AML-193 (cell line): ENCODE measurements around the gene ARID1B.
"Not testable (repeated sequence)": the region's sequence is repeated elsewhere in the genome, so short reads cannot be mapped to it uniquely, and the experiment has no call there.

Experiments
- DNase-seq, 2 experiments: peaks; one replicate each; lab custom pipeline; 2025; lab: John Stamatoyannopoulos, UW

Gene ARID1B

DNA sequence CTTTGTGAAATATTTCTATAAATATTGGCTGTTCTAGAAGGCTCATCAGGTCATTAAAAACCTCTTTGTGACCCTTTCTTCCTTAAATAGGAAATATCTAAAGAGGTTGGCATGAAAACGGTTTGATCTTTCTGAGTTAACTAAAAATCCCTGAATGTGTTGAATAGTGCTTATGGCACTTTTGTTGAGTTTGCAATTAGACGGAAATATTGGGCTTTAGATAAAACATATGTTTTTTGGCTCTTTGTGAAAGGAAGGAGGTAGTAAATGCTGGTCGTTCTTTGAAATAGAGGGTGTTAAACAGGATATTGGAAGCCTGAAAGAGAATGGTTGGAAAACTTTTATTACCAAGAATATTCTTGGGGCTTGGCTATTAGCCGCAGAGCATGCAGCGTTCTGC is 163.0 kb downstream of the ARID1B start:
- DNase-seq, result no peak

DNA sequence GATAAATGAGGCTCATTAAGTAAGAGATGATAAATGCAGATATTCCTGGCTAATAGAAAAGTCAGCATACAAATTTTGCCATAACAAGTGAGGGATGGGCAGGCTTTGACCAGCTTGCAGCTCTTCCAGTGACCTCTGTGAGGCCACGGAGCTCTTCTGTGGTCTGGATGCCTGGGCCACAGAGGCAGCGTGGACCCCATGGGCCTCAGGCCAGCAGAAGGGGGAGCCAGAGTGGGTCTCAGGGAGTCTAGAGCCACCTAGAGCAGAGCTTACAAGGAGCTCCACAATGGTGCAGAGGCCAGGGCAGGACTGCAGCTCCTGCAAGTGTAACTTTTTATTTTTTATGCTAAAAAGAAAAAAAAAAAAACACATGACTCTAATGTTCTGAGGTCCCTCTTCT is 165.1 kb downstream of the ARID1B start:
- no peak for DNase-seq

DNA sequence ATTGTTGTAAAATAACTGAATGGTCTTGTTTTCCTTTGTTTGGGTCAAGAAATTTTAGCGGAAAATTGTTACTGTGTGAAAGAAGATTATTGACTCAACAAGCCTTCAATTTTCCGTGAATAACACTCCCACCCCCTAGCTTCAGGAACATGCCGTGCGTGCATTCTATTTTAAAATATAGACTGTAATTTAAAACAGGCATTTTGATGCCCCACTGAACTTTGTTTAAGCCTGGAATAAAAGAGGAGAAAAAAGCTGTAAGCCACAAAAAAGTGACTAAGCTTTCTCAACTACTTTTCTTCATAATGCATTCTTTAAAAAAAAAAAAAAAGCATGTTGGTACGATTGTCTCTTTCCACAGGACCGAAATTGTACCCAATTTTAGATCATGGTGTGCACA is 166.0 kb downstream of the ARID1B start:
- DNase-seq, result no peak

DNA sequence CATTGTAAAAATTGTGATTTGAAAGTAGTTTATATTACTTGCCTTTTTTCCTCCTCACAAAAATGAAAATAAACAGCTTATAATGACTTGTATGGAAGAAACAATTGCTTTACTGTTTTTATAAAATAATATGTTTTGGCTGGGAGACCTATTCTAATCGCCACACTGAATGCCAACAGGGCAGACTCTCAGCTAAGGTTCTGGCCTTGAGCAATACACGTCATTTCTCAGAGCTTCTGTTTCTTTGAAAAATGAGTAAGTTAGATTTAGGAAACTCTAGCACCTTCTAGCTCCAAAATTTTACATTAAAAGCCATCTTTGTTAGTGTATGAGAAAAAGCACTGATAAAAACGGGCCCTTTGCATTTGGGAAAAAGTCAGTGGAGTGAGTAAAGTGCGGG is 166.6 kb downstream of the ARID1B start:
- DNase-seq, result no peak

DNA sequence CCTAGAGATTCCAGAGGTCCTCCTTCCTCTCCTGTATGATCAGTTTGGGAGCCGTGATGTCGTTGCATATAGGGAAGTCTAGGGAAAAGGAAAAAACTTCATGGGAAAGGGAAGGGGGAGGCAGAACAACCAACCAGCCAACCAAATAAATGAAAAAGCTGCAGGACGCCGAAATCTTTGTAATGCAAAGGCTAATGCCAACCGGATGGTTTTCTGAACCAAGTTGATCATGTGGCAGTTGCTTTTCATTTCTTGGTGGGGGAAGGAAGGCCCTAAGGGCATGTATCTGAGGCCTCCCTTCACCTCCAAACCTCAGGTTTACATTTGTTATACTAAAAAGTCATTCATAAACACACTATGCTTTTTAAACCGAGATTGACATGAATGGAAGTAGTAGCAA is 167.2 kb downstream of the ARID1B start:
- DNase-seq, result no peak

DNA sequence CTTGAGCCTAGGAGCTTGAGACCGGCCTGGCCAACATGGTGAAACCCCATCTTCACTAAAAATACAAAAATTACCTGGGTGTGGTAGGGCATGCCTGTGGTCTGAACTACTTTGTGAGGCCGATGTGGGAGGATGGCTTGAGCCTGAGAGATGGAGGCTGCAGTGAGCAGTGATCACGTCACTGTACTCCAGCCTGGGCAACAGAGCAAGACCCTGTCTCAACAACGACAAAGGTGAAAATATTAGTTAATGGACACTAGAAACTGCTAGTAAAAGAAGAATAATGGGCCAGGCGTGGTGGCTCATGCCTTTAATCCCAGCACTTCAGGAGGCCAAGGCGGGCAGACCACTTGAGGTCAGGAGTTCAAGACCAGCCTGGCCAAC is 168.6 kb downstream of the ARID1B start:
- DNase-seq, result not testable (repeated sequence)

DNA sequence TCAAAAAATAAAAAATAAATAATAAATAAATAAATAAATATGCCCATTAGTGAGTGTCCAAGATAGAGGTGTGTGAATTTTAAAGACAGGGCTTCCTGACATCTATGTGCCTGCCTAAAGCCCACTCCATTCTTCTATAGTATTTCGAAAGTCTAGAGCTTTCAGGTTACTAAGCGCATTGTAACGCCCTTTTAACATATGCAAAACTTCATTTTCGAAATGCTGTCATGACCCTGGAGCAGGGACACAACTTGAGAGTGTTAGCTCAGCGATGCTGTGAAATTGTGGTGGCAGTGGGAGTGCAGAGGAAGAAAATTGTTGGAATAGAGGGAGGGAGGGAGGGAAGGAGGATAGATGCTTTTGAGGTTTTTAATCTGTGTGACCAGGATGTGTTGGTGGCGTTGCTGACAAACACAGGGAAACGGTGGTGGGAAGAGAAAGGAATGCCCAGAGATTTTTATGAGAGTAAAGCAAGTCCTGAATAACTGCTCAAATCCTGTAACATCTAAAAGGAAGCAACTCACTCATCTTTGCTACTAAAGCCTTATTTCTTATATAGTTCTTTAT is 169.3 kb downstream of the ARID1B start:
- no peak for DNase-seq

DNA sequence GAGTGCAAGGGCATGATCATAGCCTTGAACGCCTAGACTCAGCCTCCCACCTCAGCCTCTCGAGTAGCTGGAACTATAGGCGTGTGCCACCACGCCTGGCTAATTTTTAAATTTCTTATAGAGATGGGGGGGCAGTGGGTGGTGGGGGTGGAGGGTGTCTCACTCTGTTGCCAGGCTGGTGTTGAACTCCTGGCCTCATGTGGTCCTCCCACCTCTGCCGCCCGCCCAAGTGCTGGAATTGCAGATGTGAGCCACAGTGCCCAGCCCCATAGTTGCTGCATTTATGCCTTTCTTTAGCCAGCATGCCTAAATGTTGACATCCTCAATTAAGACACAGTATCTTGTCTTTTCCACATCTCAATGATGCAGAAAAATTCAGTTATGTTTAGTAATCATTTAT is 171.1 kb downstream of the ARID1B start:
- no peak for DNase-seq

DNA sequence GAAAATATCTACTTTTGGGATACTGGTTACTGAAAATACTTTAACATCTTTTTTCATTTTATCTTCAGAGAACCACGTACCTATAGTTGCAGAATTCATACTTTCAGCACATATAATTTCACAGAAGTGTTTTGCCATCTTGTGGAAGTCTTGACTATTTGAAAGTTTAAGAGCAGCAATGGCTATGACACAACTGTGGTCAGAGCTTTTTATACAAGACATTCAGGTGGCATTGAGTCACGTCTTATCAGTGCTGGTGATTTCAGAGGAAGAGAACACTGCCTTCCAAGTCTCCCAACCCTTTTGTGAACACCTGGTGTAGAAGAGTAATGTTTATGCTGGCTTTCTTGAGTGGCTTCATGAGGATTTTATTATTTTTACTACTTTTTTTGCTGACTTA is 171.6 kb downstream of the ARID1B start:
- DNase-seq, result no peak

DNA sequence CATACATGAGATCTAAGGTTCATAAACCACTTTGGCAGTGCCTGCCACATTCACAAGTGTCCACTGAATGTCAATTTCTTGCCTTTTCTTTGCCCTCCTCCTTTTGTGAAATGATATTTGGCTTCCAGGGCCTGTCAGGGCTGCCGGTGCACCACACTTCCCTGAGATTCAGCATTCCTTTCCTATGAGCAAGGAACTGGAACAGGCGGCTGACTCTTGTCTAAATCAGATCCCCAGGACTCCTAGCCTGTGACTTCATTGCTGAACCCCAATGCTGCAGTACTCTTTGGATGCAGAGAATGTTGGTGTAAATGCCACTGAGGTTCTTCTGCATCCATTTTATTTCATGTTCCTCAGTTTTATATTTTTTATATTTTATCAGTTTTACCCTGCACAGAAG is 172.2 kb downstream of the ARID1B start:
- DNase-seq, result no peak

DNA sequence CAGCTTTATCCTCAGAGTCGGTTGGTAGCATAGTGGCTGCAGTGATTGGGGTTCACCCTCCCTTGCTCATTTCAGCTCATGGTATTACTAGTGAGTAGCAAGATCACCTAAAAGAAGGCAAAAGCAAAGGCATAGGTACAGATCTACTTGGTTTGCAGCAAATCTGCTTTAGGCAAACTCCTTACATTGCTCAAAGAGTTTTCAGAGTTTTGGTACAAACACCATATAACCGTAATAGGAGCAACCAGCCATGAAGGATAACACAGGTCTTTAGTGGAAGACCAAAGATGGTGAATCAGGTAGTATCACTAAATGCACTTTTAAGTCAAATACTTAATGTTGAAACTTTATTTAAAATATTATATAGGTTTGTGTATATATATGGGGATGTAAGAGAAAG is 172.9 kb downstream of the ARID1B start:
- no peak for DNase-seq

DNA sequence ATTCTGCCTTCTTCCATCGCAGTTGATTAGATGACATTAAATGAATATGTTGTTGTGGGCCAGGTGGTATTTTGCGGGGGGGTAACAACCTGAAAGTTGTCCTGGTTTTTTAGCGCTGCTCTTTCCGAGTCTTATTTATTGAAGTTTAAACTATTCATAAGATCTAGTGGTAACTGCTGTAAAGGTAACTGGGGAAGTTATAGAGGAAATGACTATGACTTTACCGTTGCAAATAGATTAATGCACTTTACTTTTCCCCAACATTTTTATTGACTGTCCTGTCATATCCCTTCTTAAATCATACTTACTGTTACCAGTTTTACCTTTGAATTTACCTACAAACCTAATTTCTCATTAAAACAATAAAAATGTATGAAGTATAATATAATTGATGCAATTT is 173.4 kb downstream of the ARID1B start:
- no peak for DNase-seq

DNA sequence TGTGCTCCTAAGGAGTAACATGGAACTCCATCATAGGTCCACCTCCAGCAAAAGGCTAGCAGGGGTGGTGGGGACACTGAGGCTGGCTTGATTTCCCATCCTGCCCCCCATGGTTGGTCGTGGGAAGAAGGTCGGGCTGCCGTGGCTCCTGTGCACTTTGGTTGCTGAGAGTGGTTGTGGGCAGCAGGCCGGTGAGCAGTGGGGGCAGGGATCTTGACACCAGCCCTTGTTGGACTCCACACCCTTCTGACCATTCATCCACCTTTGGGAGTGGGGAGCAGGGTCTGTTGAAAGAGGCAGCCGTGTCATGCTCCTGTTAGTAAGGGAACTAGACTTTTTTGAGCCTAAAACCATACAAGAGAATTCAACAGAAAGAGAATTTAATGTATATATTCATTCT is 175.2 kb downstream of the ARID1B start:
- no peak for DNase-seq

DNA sequence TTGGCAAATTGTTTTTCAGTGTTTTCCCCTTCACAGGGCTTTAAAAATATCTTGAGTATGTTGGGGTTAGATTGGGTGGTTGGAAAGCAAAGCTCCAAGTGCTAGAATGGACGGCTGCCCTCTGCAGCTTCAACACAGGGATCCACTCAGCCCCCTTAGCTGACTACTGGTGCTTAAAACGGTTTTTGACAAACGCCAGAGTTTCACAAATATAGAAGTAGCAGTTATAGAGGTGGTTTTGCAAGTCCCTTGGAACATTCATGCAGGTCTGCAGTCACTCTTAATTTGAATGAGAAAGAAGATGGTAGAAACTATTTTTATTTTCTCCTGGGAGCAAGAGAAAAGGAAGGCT is 175.9 kb downstream of the ARID1B start:
- DNase-seq, result no peak

DNA sequence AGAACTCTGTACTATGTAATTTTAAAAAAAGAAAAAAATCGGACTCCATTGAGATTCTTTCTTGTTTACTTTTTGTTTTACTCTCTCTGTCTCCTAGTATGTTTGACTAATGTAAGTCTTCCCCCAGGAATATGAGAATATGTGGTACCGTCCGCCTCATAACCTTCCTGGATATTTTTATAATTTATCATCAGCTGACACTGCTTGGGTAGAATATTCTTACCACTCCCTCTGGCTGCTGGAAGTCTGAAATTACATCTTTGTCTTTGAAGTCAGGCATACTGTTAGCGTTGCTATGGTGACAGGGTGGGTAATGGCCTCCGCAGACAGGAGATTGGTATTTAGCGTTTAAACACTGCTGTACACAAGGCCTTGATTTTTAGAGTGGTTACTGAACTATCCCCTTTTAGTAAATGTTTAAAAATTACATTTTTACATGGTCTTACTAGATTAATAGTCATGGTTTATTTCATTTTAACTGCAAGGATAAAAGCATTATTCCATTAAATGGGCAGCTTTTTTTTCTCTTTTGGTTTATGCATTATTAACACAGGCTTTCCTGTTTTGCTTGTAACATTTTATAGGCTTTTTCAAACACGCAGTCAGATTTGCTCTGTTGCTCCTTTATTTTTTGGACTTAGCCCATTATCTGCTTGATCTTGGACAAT is 176.4 kb downstream of the ARID1B start:
- DNase-seq, result no peak

DNA sequence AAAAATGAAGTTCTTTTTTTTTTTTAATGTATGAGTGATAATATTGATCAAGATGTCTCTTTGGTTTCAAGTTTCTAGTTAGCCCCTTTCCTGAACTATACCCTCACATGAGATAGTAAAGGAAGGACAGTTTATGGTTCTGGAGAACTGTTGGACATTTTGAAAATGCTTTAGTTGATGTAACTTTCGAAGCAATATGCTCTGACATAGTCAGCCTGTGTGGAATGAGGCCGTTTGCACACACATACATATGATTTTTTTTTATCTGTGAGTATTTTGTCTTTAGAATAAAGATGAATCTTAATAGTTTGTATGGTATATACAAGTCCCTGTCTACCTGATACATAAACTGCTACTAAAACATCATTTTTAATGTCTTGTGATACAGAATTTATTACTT is 177.0 kb downstream of the ARID1B start:
- DNase-seq, result no peak

DNA sequence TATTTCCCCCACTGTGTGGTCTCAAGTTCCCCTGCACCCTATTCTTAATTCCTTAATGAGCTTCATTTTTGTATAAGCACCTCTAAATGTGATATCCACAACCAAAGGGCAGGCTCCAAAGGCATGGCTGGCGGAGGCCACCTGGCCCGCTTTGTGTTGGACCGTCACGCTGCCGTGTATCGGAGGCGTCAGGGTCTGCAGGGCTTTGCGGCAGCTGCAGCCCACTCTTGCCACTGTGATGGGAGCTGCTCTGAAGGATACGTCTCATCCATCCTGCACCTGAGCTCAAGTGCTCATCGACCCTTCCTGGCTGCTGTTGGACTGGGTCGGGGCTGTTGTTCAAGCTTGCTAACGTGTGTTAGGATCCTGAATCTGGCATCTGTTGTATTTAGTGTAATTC is 177.6 kb downstream of the ARID1B start:
- DNase-seq, result no peak

DNA sequence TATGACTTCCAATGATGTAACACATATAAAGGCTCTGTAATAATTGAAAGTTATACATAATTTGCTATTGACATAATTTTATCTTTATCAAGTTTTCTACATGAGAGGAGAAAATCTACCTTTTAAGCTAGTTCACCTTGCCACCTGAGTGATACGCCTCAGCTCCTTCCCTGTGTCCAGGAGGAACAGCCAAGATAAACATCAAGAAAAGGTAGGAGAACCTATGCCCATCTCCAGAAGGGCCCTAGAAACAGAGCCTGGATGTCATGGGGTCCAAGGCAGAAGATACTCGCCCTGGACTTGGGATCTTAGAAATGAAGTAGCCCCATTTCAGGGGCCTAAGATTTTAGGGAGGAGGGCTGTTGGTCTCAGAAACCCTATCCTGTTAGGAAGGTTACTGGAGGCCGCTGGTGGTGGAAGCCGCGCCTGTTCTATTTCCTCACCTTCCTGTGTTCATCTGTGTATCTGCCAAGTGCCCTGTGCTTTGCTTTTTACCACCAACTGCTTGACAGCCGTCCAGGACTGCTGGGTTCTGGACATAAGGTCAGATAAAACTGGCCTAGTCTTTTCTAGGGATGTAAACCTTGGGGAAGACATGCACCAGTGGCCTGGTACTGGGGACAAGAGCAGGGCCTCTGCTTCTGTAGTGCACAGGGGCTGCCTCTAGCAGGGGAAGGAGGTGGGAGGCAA is 178.5 kb downstream of the ARID1B start:
- DNase-seq, result no peak

DNA sequence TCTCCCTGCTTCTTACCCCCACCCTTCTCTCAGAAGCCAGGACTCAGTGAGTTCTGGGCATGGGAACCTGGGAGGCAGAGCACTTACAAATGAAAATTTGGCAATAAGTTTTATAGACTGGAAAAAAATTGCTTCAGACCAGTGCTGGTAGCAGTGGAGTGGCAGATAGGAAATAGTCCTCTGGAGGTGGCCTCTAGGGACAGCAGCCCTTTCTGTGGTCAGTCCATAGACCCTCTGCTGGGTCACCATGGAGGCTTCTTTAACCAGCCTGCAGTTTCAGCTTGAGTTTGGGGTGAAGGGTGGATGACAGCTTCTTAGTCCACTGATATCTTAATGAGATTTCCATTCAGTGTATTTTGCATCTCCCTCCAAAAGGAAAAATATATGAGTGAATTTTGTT is 179.1 kb downstream of the ARID1B start:
- no peak for DNase-seq

DNA sequence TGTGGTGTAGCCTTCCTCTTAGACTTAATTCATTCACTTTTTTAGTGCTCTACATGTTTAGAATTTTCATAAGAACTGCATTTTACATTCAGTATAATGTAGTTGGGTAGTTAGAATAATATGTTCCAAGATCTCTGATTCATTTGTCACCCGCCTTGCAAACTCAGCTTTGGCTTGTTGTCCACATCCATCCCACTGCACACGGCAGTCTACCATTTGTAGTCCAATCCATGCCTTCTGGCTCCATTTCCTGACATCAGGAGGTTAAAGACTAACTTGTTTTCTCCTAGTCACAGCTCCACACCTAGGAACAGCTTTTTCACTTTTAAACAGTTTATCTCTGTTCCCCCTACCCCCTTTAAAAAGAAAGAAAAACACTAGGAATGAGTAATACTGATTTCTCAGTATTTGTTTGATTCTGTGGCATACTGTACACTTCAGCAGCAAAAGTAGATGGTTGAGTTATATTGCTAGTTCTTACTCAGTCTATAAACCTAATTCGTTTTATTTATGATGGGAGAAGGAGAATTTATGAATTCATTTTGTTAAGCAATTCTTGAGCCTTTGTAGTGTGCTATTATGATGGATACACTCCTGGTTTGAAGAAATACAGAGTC is 180.9 kb downstream of the ARID1B start:
- DNase-seq, result no peak

DNA sequence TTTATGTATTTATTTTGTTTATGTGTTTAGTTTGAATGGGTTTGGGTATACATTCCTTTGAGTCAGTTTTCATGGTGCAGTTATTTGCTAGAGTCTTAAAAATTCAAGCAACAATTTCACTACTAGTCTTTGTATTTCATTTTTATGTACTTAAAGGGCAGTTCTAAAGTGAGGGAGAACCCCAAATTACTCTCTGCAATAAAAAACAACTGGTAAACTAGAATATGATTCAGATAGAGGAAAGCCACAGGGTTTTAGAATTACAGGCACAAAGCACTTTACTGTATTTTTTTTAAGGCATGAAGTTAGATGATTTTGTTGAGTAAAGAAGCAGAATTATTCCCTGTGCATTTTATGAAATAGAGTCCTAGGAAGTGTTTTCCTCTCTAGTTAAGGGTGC is 183.3 kb downstream of the ARID1B start:
- no peak for DNase-seq

DNA sequence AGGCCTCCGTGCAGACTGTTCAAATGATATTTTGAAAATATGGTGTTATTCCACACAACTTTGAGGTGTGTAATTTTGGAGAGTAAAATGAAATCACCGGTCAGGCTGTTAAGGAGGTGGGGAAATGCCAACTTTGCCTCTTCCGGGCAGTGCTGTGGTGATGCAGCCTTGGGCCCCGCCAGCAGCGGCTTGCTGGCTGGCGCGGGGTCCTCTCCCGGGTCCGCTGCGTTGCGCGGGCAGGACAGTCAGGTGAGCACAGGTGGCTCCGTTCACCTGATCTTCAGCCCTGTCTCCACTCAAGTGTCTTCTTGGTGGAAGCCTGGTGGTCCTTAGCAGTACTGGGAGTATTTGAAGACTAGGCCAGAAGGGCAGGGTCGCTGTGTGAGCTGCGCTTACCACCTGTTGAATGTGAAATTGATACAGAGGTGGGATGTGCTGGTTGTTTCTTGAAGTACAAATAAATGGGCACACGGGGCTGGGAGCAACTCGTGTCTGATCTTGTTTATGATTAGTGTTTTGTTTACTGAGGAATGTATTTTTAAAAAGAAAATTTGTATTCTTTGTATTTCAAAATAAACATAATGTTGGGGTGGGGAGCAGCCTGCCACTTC is 184.2 kb downstream of the ARID1B start:
- no peak for DNase-seq
